HG03558 (cell line): ENCODE results near the gene NCLN.

ENCODE experiments used
- ATAC-seq: cut with Tn5 transposase; IDR thresholded peaks from one replicate; pipeline ENCODE4 v1.9.1; 2021; ENCODE audit warnings: moderate number of reproducible peaks; ENCODE audit not compliant: unreplicated experiment; ENCODE audit errors: extremely low read depth

The NCLN gene

GRCh38 chr19:3185461-3186159, at the start of gene NCLN:
TSS of gene NCLN (plus strand) at chr19:3185930. CDS start at chr19:3186031, 101 bp downstream.
- peak; percentile 38 for ATAC-seq

GRCh38 chr19:3135961-3136683, 49.6 kb upstream of the NCLN start, which contains the start of gene GNA15:
TSS of gene GNA15 (plus strand) at chr19:3136033. CDS start at chr19:3136451, 418 bp downstream.
- ATAC-seq, result no peak

GRCh38 chr19:3136684-3137055, 49.1 kb upstream of the NCLN start:
- no peak for ATAC-seq

GRCh38 chr19:3137119-3137518, 48.6 kb upstream of the NCLN start:
- no peak for ATAC-seq

GRCh38 chr19:3138268-3138667, 47.5 kb upstream of the NCLN start:
- ATAC-seq, result no peak

- ATAC-seq, result no peak
Measured at GRCh38 chr19:3140667-3141038, 45.1 kb upstream of the NCLN start.

GRCh38 chr19:3142292-3142670, 43.4 kb upstream of the NCLN start:
- ATAC-seq, result no peak

GRCh38 chr19:3142781-3143337, 42.9 kb upstream of the NCLN start:
- ATAC-seq, result no peak

GRCh38 chr19:3145909-3146676, 39.6 kb upstream of the NCLN start:
- ATAC-seq, result no peak

- no peak for ATAC-seq
Measured at GRCh38 chr19:3146677-3147100, 39.0 kb upstream of the NCLN start.

- no peak for ATAC-seq
Measured at GRCh38 chr19:3148503-3148902, 37.2 kb upstream of the NCLN start.

GRCh38 chr19:3149089-3149488, 36.6 kb upstream of the NCLN start:
- no peak for ATAC-seq

GRCh38 chr19:3149526-3150505, 35.9 kb upstream of the NCLN start:
- no peak for ATAC-seq

- no peak for ATAC-seq
Measured at GRCh38 chr19:3150739-3151329, 34.9 kb upstream of the NCLN start.

GRCh38 chr19:3151563-3152418, 33.9 kb upstream of the NCLN start:
- ATAC-seq, result no peak

- ATAC-seq, result no peak
Measured at GRCh38 chr19:3152419-3152780, 33.3 kb upstream of the NCLN start.

GRCh38 chr19:3153286-3154230, 32.2 kb upstream of the NCLN start:
- ATAC-seq, result no peak
